Peyer's patch (tissue), 4 donors: ENCODE data around the gene ARHGEF16. TPM values are rescaled to one million over a fixed set of nuclear protein-coding genes. Genes with fewer than 3 reads are reported as not detected.

Experiments
- DNase-seq, 3 donors: peaks; one replicate each; pipeline ENCODE4 v3.0.0-alpha.2; 2017 to 2019
- H3K27ac ChIP-seq, 4 donors: fragments of 200-600 bp; sonication (generic); one replicate each; pipeline ENCODE4 v1.5.1; 2016 to 2019
- H3K27me3 ChIP-seq, 2 donors: fragments of 200-600 bp; sonication (generic); one replicate each; pipeline ENCODE4 v1.5.1; 2019
- H3K36me3 ChIP-seq, 3 donors: fragments of 200-600 bp; sonication (generic); one replicate each; pipeline ENCODE4 v1.5.1; 2016 to 2019
- H3K4me1 ChIP-seq, 4 donors: fragments of 200-600 bp; sonication (generic); one replicate each; pipeline ENCODE4 v1.5.1; 2016 to 2019
- H3K4me3 ChIP-seq, 4 donors: fragments of 200-600 bp; sonication (generic); 1 replicate in 3 of 4; 2 replicates in 1 of 4; pipeline ENCODE4 v1.5.1; 2016 to 2019; ENCODE audit warnings: mild to moderate bottlenecking in 1 of 4
- H3K9me3 ChIP-seq, 4 donors: fragments of 200-600 bp; sonication (generic); one replicate each; pipeline ENCODE4 v1.5.1; 2016 to 2019; ENCODE audit warnings: mild to moderate bottlenecking in 1 of 4
- CTCF ChIP-seq, 6 experiments: fragments of 450-650 bp in 4 of 6; fragments of 200-600 bp in 2 of 6; sonication (generic) in 1 of 6; IDR thresholded peaks; one replicate each; pipeline ENCODE4 v1.5.1; 2017 to 2019; ENCODE audit warnings: antibody characterized with exemption in 6 of 6, mild to moderate bottlenecking in 3 of 6, moderate library complexity in 1 of 6
- POLR2A ChIP-seq, 2 donors: fragments of 450-650 bp; IDR thresholded peaks; one replicate each; pipeline ENCODE4 v1.5.1; 2017; ENCODE audit warnings: antibody characterized with exemption in 2 of 2, mild to moderate bottlenecking in 2 of 2, moderate library complexity in 2 of 2
- total RNA-seq, 4 donors: library from RNA; depleted of rRNA; stranded (reverse); fragments of >200 nt; gene quantifications; one replicate each; pipeline ENCODE4 v1.1.0, GENCODE V29; 2016

The ARHGEF16 gene
- total RNA-seq, 4 donors from 2014 or later, result 43.7 to 225 (median 182) TPM

- peaks cover 0 to 22% (median 5%) of the 10 kb centered on the region in 4 donors for H3K4me1 ChIP-seq
- peaks cover 0 to 48% (median 0%) of the 10 kb centered on the region in 3 donors for H3K36me3 ChIP-seq
- no peaks in the 10 kb centered on the region for H3K27me3 ChIP-seq
- no peaks in the 10 kb centered on the region for H3K9me3 ChIP-seq
- H3K27ac ChIP-seq, result no peak overlapping the region
- TF ChIP-seq CTCF (IDR thresholded peaks at IDR 0.05), result no peak
- TF ChIP-seq POLR2A (IDR thresholded peaks at IDR 0.05), result no peak
- DNase-seq, result no peak
- no peak overlapping the region for H3K4me3 ChIP-seq
Observed at GRCh38 chr1:3463891-3464648, 9.6 kb downstream of the ARHGEF16 start.

GRCh38 chr1:3464649-3465025, 10.2 kb downstream of the ARHGEF16 start:
- Histone ChIP-seq H3K36me3 (peaks cover 0 to 54% (median 0%) of the 10 kb centered on the region in 3 donors), H3K4me3 (no peak overlapping the region), H3K9me3 (no peaks in the 10 kb centered on the region), H3K4me1 (peaks cover 0 to 16% (median 4%) of the 10 kb centered on the region in 4 donors), H3K27ac (no peak overlapping the region), H3K27me3 (no peaks in the 10 kb centered on the region)
- DNase-seq, result no peak
- no peak for TF ChIP-seq POLR2A (IDR thresholded peaks at IDR 0.05)
- no peak for TF ChIP-seq CTCF (IDR thresholded peaks at IDR 0.05)

- peaks cover 0 to 57% (median 0%) of the 10 kb centered on the region in 3 donors for H3K36me3 ChIP-seq
Observed at GRCh38 chr1:3465091-3465934, 10.8 kb downstream of the ARHGEF16 start.

GRCh38 chr1:3465935-3466321, 11.5 kb downstream of the ARHGEF16 start:
- peaks cover 0 to 7% (median 1%) of the 10 kb centered on the region in 4 donors for H3K4me1 ChIP-seq
- no peaks in the 10 kb centered on the region for H3K27me3 ChIP-seq
- no peak for DNase-seq
- no peaks in the 10 kb centered on the region for H3K9me3 ChIP-seq
- H3K27ac ChIP-seq, result no peak overlapping the region
- peaks cover 0 to 57% (median 0%) of the 10 kb centered on the region in 3 donors for H3K36me3 ChIP-seq
- no peak for TF ChIP-seq CTCF (IDR thresholded peaks at IDR 0.05)
- no peak for TF ChIP-seq POLR2A (IDR thresholded peaks at IDR 0.05)
- H3K4me3 ChIP-seq, result no peak overlapping the region

More at GRCh38 chr1:3465091-3465934, 10.8 kb downstream of the ARHGEF16 start:
- DNase-seq, result peak in 1 of 3 donors; percentile 46
- Histone ChIP-seq H3K27me3 (no peaks in the 10 kb centered on the region), H3K27ac (no peak overlapping the region), H3K9me3 (no peaks in the 10 kb centered on the region), H3K4me3 (no peak overlapping the region), H3K4me1 (peaks cover 0 to 11% (median 4%) of the 10 kb centered on the region in 4 donors)
- TF ChIP-seq CTCF (IDR thresholded peaks at IDR 0.05) (no peak), POLR2A (IDR thresholded peaks at IDR 0.05) (no peak)

GRCh38 chr1:3466366-3467075, 12.1 kb downstream of the ARHGEF16 start:
- no peak for DNase-seq
- peaks cover 0 to 57% (median 0%) of the 10 kb centered on the region in 3 donors for H3K36me3 ChIP-seq
- TF ChIP-seq POLR2A (IDR thresholded peaks at IDR 0.05) (no peak), CTCF (IDR thresholded peaks at IDR 0.05) (no peak)

More at GRCh38 chr1:3466366-3467075, 12.1 kb downstream of the ARHGEF16 start:
- no peaks in the 10 kb centered on the region for H3K27me3 ChIP-seq
- no peak overlapping the region for H3K27ac ChIP-seq
- H3K4me3 ChIP-seq, result no peak overlapping the region
- H3K4me1 ChIP-seq, result peaks cover 0 to 6% (median 0%) of the 10 kb centered on the region in 4 donors
- no peaks in the 10 kb centered on the region for H3K9me3 ChIP-seq
